ENCODE measurements around the gene SIGLEC15. TPM values are rescaled to one million over a fixed set of nuclear protein-coding genes. Genes with fewer than 3 reads are reported as not detected.

Gene SIGLEC15
- total RNA-seq, 2 experiments from 2014 or later: not detected

- H4K20me1 ChIP-seq (ENCODE audit: insufficient read depth, low read length): no peaks in the 10 kb centered on the region
- DNase-seq (ENCODE audit: low spot score): no peak
- no peaks in the 10 kb centered on the region for H3K9me2 ChIP-seq (ENCODE audit: insufficient read depth, low read length)
- CTCF ChIA-PET (ENCODE audit: unreplicated experiment): no interaction called here
- TF ChIP-seq EZH2phosphoT487 (IDR thresholded peaks at IDR 0.05; ENCODE audit: borderline replicate concordance, low read depth, low read length): no peak
- TF ChIP-seq CTCF (conservative IDR thresholded peaks at IDR 0.05; ENCODE audit: low read length): no peak
- no peaks in the 10 kb centered on the region for H3K79me2 ChIP-seq (ENCODE audit: insufficient read depth, low read depth, low read length)
- H3K4me2 ChIP-seq (ENCODE audit: low read length): no peak overlapping the region
- no peak overlapping the region for H3K4me3 ChIP-seq (ENCODE audit: low read depth, low read length, poor library complexity, severe bottlenecking)
- H3K36me3 ChIP-seq (ENCODE audit: insufficient read depth, low read length): peaks cover 6% of the 10 kb centered on the region; the same call in 1 of the 2 replicates
- H2AFZ ChIP-seq (ENCODE audit: low read length): no peak overlapping the region
- no peak overlapping the region for H3K27ac ChIP-seq (ENCODE audit: low read depth, low read length, poor library complexity, severe bottlenecking)
- no TSS peak for BruUV-seq (replicated peaks)
- no peaks in the 10 kb centered on the region for H3K9me3 ChIP-seq (ENCODE audit: low read length)
- intact Hi-C loops (cut with micrococcal nuclease; ENCODE audit: unreplicated experiment): no loop called here
- no peaks in the 10 kb centered on the region for H3K4me1 ChIP-seq (ENCODE audit: insufficient read depth, low read length, poor library complexity, severe bottlenecking)
- POLR2A ChIA-PET: no interaction called here
Measured at GRCh38 chr18:45859334-45859733, 33.9 kb downstream of the SIGLEC15 start.

GRCh38 chr18:45860492-45860891 lies 35.0 kb downstream of the SIGLEC15 start:
- H3K4me1 ChIP-seq (ENCODE audit: insufficient read depth, low read length, poor library complexity, severe bottlenecking): no peaks in the 10 kb centered on the region
- H3K27ac ChIP-seq (ENCODE audit: low read depth, low read length, poor library complexity, severe bottlenecking): no peak overlapping the region
- BruUV-seq (replicated peaks): no TSS peak
- H3K9me2 ChIP-seq (ENCODE audit: insufficient read depth, low read length): no peaks in the 10 kb centered on the region
- no peaks in the 10 kb centered on the region for H3K79me2 ChIP-seq (ENCODE audit: insufficient read depth, low read depth, low read length)
- H2AFZ ChIP-seq (ENCODE audit: low read length): no peak overlapping the region
- H3K4me3 ChIP-seq (ENCODE audit: low read depth, low read length, poor library complexity, severe bottlenecking): no peak overlapping the region
- TF ChIP-seq EZH2phosphoT487 (IDR thresholded peaks at IDR 0.05; ENCODE audit: borderline replicate concordance, low read depth, low read length): no peak
- no peak for TF ChIP-seq CTCF (conservative IDR thresholded peaks at IDR 0.05; ENCODE audit: low read length)
- CTCF ChIA-PET (ENCODE audit: unreplicated experiment): no interaction called here
- intact Hi-C loops (cut with micrococcal nuclease; ENCODE audit: unreplicated experiment): no loop called here
- POLR2A ChIA-PET: interaction anchor here (0.6 to 0.8 kb wide), 2 partner anchors 30 to 326 kb away, joined by 3 to 5 read pairs; no protein-coding TSS in a partner anchor
- H3K4me2 ChIP-seq (ENCODE audit: low read length): no peak overlapping the region
- peaks cover 12% of the 10 kb centered on the region for H3K36me3 ChIP-seq (ENCODE audit: insufficient read depth, low read length)
- H4K20me1 ChIP-seq (ENCODE audit: insufficient read depth, low read length): no peaks in the 10 kb centered on the region
- H3K9me3 ChIP-seq (ENCODE audit: low read length): no peaks in the 10 kb centered on the region
- no peak for DNase-seq (ENCODE audit: low spot score)

GRCh38 chr18:45860971-45861370 lies 35.5 kb downstream of the SIGLEC15 start:
- CTCF ChIA-PET (ENCODE audit: unreplicated experiment): no interaction called here
- no peaks in the 10 kb centered on the region for H4K20me1 ChIP-seq (ENCODE audit: insufficient read depth, low read length)
- no peaks in the 10 kb centered on the region for H3K79me2 ChIP-seq (ENCODE audit: insufficient read depth, low read depth, low read length)
- DNase-seq (ENCODE audit: low spot score): no peak
- POLR2A ChIA-PET: interaction anchor here (0.6 to 0.8 kb wide), 2 partner anchors 31 to 326 kb away, joined by 3 to 5 read pairs; no protein-coding TSS in a partner anchor
- no peak overlapping the region for H3K27ac ChIP-seq (ENCODE audit: low read depth, low read length, poor library complexity, severe bottlenecking)
- H3K9me3 ChIP-seq (ENCODE audit: low read length): no peaks in the 10 kb centered on the region
- H3K4me2 ChIP-seq (ENCODE audit: low read length): no peak overlapping the region
- TF ChIP-seq EZH2phosphoT487 (IDR thresholded peaks at IDR 0.05; ENCODE audit: borderline replicate concordance, low read depth, low read length): no peak
- TF ChIP-seq CTCF (conservative IDR thresholded peaks at IDR 0.05; ENCODE audit: low read length): no peak
- H3K9me2 ChIP-seq (ENCODE audit: insufficient read depth, low read length): no peaks in the 10 kb centered on the region
- no peak overlapping the region for H3K4me3 ChIP-seq (ENCODE audit: low read depth, low read length, poor library complexity, severe bottlenecking)
- H3K4me1 ChIP-seq (ENCODE audit: insufficient read depth, low read length, poor library complexity, severe bottlenecking): no peaks in the 10 kb centered on the region
- H3K36me3 ChIP-seq (ENCODE audit: insufficient read depth, low read length): peaks cover 12% of the 10 kb centered on the region
- H2AFZ ChIP-seq (ENCODE audit: low read length): no peak overlapping the region
- no TSS peak for BruUV-seq (replicated peaks)
- intact Hi-C loops (cut with micrococcal nuclease; ENCODE audit: unreplicated experiment): no loop called here
